CD14-positive monocyte (primary cell): ENCODE results near the gene METTL24. TPM values are rescaled to one million over a fixed set of nuclear protein-coding genes. Genes with fewer than 3 reads are reported as not detected.

Source experiments
- DNase-seq, 3 donors: peaks; one replicate each; pipeline ENCODE4 v3.0.0-alpha.2; 2011 to 2022
- H2AFZ ChIP-seq: 2 replicates; pipeline ENCODE4 v1.6.0; 2012; ENCODE audit warnings: mild to moderate bottlenecking, low read depth, low read length, inconsistent platforms; ENCODE audit not compliant: insufficient read depth, poor library complexity, severe bottlenecking
- H3K27ac ChIP-seq, 2 donors: 1 replicate in 1 of 2; 2 replicates in 1 of 2; pipeline ENCODE4 v1.5.1; 2012 to 2013; ENCODE audit warnings: low read length in 2 of 2, control low read depth in 1 of 2, inconsistent platforms in 1 of 2, low read depth in 1 of 2, mild to moderate bottlenecking in 1 of 2
- H3K27me3 ChIP-seq, 2 donors: one replicate each; pipeline versions ENCODE4 v1.6.0 to v1.6.1; 2011 to 2013; ENCODE audit warnings: low read length in 2 of 2; ENCODE audit not compliant: control insufficient read depth in 2 of 2, insufficient read depth in 2 of 2
- H3K36me3 ChIP-seq, 2 donors: replicated peaks in 1 of 2; 1 replicate in 1 of 2; 2 replicates in 1 of 2; pipeline versions ENCODE4 v1.5.1 to v1.6.1; 2012 to 2013; ENCODE audit warnings: low read length in 2 of 2, control low read depth in 1 of 2, inconsistent platforms in 1 of 2, mild to moderate bottlenecking in 1 of 2; ENCODE audit not compliant: insufficient read depth in 2 of 2, control insufficient read depth in 1 of 2
- H3K4me1 ChIP-seq, 2 donors: 1 replicate in 1 of 2; 2 replicates in 1 of 2; pipeline versions ENCODE4 v1.5.1 to v1.6.1; 2012 to 2013; ENCODE audit warnings: low read length in 2 of 2, control low read depth in 1 of 2, inconsistent platforms in 1 of 2, mild to moderate bottlenecking in 1 of 2, moderate library complexity in 1 of 2; ENCODE audit not compliant: insufficient read depth in 2 of 2, control insufficient read depth in 1 of 2
- H3K4me2 ChIP-seq: replicated peaks from 2 replicates; pipeline ENCODE3; 2012; ENCODE audit warnings: low read length, moderate library complexity, mild to moderate bottlenecking; ENCODE audit not compliant: poor library complexity, severe bottlenecking; ENCODE audit errors: extremely low read depth
- H3K4me3 ChIP-seq, 3 experiments: fragments of 200-600 bp in 1 of 3; sonication (generic) in 1 of 3; replicated peaks in 1 of 3; 1 replicate in 2 of 3; 2 replicates in 1 of 3; pipeline ENCODE4 v1.5.1; 2011 to 2013; ENCODE audit warnings: low read length in 3 of 3, mild to moderate bottlenecking in 3 of 3, control low read depth in 2 of 3, low read depth in 2 of 3, inconsistent platforms in 1 of 3, moderate library complexity in 1 of 3
- H3K79me2 ChIP-seq: 2 replicates; pipeline ENCODE4 v1.6.0; 2012; ENCODE audit warnings: mild to moderate bottlenecking, control low read depth, inconsistent platforms, low read length, moderate library complexity; ENCODE audit not compliant: insufficient read depth
- H3K9ac ChIP-seq: 2 replicates; pipeline ENCODE4 v1.6.0; 2017; ENCODE audit warnings: low read length, mild to moderate bottlenecking; ENCODE audit not compliant: insufficient read depth, poor library complexity, severe bottlenecking
- H3K9me3 ChIP-seq, 2 donors: replicated peaks in 1 of 2; 1 replicate in 1 of 2; 2 replicates in 1 of 2; pipeline versions ENCODE4 v1.5.1 to v1.6.1; 2012 to 2013; ENCODE audit warnings: low read length in 2 of 2, control low read depth in 1 of 2; ENCODE audit not compliant: control insufficient read depth in 1 of 2, insufficient read depth in 1 of 2
- H4K20me1 ChIP-seq: 2 replicates; pipeline ENCODE4 v1.6.0; 2012; ENCODE audit warnings: mild to moderate bottlenecking, low read length, control low read depth, moderate library complexity; ENCODE audit not compliant: insufficient read depth
- H3K27ac Mint-ChIP-seq, 7 donors: one replicate each; pipeline ENCODE4 v1.8.0; 2020; ENCODE audit warnings: mild to moderate bottlenecking in 7 of 7, mixed read lengths in 7 of 7, moderate library complexity in 6 of 7, inconsistent platforms in 2 of 7
- H3K27me3 Mint-ChIP-seq, 3 donors: one replicate each; pipeline ENCODE4 v1.8.0; 2021 to 2022; ENCODE audit warnings: low read depth in 3 of 3, mild to moderate bottlenecking in 3 of 3, mixed read lengths in 3 of 3, moderate library complexity in 3 of 3, inconsistent platforms in 1 of 3
- H3K36me3 Mint-ChIP-seq, 2 donors: one replicate each; pipeline ENCODE4 v1.8.0; 2020; ENCODE audit warnings: mixed read lengths in 2 of 2, inconsistent platforms in 1 of 2, mild to moderate bottlenecking in 1 of 2
- H3K4me1 Mint-ChIP-seq: one replicate; pipeline ENCODE4 v1.8.0; 2020; ENCODE audit warnings: mild to moderate bottlenecking, mixed read lengths
- H3K4me3 Mint-ChIP-seq, 2 donors: one replicate each; pipeline ENCODE4 v1.8.0; 2020; ENCODE audit warnings: mild to moderate bottlenecking in 2 of 2, mixed read lengths in 2 of 2, moderate library complexity in 1 of 2
- H3K9me3 Mint-ChIP-seq, 7 donors: one replicate each; pipeline ENCODE4 v1.8.0; 2020 to 2022; ENCODE audit warnings: mixed read lengths in 7 of 7, mild to moderate bottlenecking in 6 of 7, moderate library complexity in 6 of 7, inconsistent platforms in 2 of 7
- WGBS: methylation state at CpG from one replicate; pipeline ENCODE4 v1.1.5; 2013; ENCODE audit warnings: missing lambda C conversion rate; ENCODE audit not compliant: insufficient coverage; 5-methylcytosine and 5-hydroxymethylcytosine counted together
- intact Hi-C, 2 donors: fragments of 100-400 bp; cut with micrococcal nuclease; formaldehyde crosslinking; loops; one replicate each; pipeline versions ENCODE4 v1.15.0 to v1.15.1; 2023
- polyA plus RNA-seq, 3 donors: library from polyadenylated mRNA; depleted of rRNA in 1 of 3; unstranded in 2 of 3; stranded (reverse) in 1 of 3; fragments of 300-500 nt in 2 of 3; fragments of >200 nt in 1 of 3; fragmentation: Illumina TruSeq in 2 of 3; gene quantifications; 1 replicate in 2 of 3; 2 replicates in 1 of 3; pipeline ENCODE4 v1.2.3, GENCODE V29; 2012 to 2021
- TF ChIP-seq, protein P1 (sequence below): fragments of 200-600 bp; IDR thresholded peaks from one replicate; pipeline ENCODE4 v1.8.0; 2022; ENCODE audit warnings: antibody characterized with exemption, mild to moderate bottlenecking

Gene METTL24
- polyA plus RNA-seq, 3 donors, result not detected

- Histone ChIP-seq H3K4me1 (no peaks in the 10 kb centered on the region), H3K27ac (no peak overlapping the region), H3K9ac (no peak overlapping the region), H3K9me3 (no peaks in the 10 kb centered on the region), H3K79me2 (no peaks in the 10 kb centered on the region), H4K20me1 (no peaks in the 10 kb centered on the region), H3K36me3 (no peaks in the 10 kb centered on the region), H2AFZ (no peak overlapping the region), H3K27me3 (no peaks in the 10 kb centered on the region), H3K4me3 (no peak overlapping the region), H3K4me2 (no peak overlapping the region)
- Mint-ChIP-seq H3K9me3 (peaks cover 0 to 6% (median 4%) of the 10 kb centered on the region in 7 donors), H3K4me3 (no peak overlapping the region), H3K4me1 (peaks cover 2% of the 10 kb centered on the region), H3K27me3 (peaks cover 0 to 2% (median 0%) of the 10 kb centered on the region in 3 donors), H3K27ac (no peak overlapping the region), H3K36me3 (no peaks in the 10 kb centered on the region)
- TF ChIP-seq, protein P1, sequence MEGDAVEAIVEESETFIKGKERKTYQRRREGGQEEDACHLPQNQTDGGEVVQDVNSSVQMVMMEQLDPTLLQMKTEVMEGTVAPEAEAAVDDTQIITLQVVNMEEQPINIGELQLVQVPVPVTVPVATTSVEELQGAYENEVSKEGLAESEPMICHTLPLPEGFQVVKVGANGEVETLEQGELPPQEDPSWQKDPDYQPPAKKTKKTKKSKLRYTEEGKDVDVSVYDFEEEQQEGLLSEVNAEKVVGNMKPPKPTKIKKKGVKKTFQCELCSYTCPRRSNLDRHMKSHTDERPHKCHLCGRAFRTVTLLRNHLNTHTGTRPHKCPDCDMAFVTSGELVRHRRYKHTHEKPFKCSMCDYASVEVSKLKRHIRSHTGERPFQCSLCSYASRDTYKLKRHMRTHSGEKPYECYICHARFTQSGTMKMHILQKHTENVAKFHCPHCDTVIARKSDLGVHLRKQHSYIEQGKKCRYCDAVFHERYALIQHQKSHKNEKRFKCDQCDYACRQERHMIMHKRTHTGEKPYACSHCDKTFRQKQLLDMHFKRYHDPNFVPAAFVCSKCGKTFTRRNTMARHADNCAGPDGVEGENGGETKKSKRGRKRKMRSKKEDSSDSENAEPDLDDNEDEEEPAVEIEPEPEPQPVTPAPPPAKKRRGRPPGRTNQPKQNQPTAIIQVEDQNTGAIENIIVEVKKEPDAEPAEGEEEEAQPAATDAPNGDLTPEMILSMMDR, result no peak
- no CpG with 5 or more reads among the region's 1 CpG for WGBS
- no peak for DNase-seq
- intact Hi-C loops, result loop anchor here in 1 of 2 donors (5.0 kb wide), 1 partner anchor 678 kb away; no protein-coding TSS in a partner anchor
Measured at GRCh38 chr6:110385458-110385863, 27.3 kb upstream of the METTL24 start.

DNA sequence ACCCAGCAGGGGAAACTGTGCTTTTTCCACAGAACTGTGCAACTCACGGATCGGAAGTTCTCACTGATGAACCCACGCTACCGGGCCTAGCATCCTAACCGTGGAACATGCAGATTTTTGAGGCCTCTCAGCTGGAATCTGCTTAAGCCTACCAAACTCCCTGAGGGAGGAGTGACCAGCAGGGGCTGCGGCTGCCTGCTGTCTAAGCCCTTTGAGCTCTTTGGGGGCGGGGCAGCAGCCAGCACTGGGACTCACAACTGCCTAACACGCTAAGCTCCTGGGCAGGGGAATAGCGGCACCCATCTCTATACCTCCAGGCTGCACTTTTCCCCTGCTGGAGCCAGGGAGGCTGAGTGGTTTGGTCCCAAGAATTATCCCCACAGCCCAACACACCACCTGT lies 20.4 kb upstream of the METTL24 start:
- intact Hi-C loops, result no loop called here
- Histone ChIP-seq H3K4me2 (no peak overlapping the region), H3K27me3 (no peaks in the 10 kb centered on the region), H3K9ac (no peak overlapping the region), H3K4me1 (no peaks in the 10 kb centered on the region), H3K27ac (no peak overlapping the region), H3K4me3 (no peak overlapping the region), H3K79me2 (no peaks in the 10 kb centered on the region), H2AFZ (no peak overlapping the region), H3K36me3 (no peaks in the 10 kb centered on the region), H4K20me1 (no peaks in the 10 kb centered on the region), H3K9me3 (no peaks in the 10 kb centered on the region)
- peaks cover 0 to 2% (median 1%) of the 10 kb centered on the region in 3 donors for H3K27me3 Mint-ChIP-seq
- H3K36me3 Mint-ChIP-seq, result no peaks in the 10 kb centered on the region
- WGBS, result 100% methylated on average over 9 of the region's 9 CpGs
- H3K4me3 Mint-ChIP-seq, result no peak overlapping the region
- TF ChIP-seq, protein P1, result no peak
- DNase-seq, result no peak
- H3K27ac Mint-ChIP-seq, result no peak overlapping the region
- no peaks in the 10 kb centered on the region for H3K4me1 Mint-ChIP-seq
- peaks cover 2 to 9% (median 6%) of the 10 kb centered on the region in 7 donors for H3K9me3 Mint-ChIP-seq
